ENCODE data around the gene GALNS.
"Not testable (repeated sequence)": the region's sequence is repeated elsewhere in the genome, so short reads cannot be mapped to it uniquely, and the experiment has no call there.

Gene GALNS

GRCh38 chr16:88790312-88791211 is 66.2 kb downstream of the GALNS start (continued):
- no peak for TF ChIP-seq POU6F1 (CRISPR knock-in tag; IDR thresholded peaks at IDR 0.05; ENCODE audit: borderline replicate concordance, low read depth)

GRCh38 chr16:88789594-88789993 is 67.2 kb downstream of the GALNS start:
- TF ChIP-seq ARNTL (CRISPR knock-in tag; IDR thresholded peaks at IDR 0.05; ENCODE audit: borderline replicate concordance, low read depth), result no peak
- TF ChIP-seq ZFP30 (CRISPR knock-in tag; IDR thresholded peaks at IDR 0.05), result no peak
- TF ChIP-seq TOX (CRISPR knock-in tag; IDR thresholded peaks at IDR 0.05; ENCODE audit: borderline replicate concordance), result no peak
- ATAC-seq, result no peak

- ATAC-seq, result not testable (repeated sequence)
Observed at GRCh38 chr16:88788749-88789148, 68.0 kb downstream of the GALNS start.

- TF ChIP-seq TCF4 (CRISPR knock-in tag; IDR thresholded peaks at IDR 0.05; ENCODE audit: borderline replicate concordance), result no peak
- TF ChIP-seq CREB5 (CRISPR knock-in tag; IDR thresholded peaks at IDR 0.05; ENCODE audit: low read depth), result no peak
- no peak for TF ChIP-seq PATZ1 (CRISPR knock-in tag; IDR thresholded peaks at IDR 0.05; ENCODE audit: borderline replicate concordance)
- no peak for TF ChIP-seq GLIS3 (CRISPR knock-in tag; IDR thresholded peaks at IDR 0.05)
- no peak for TF ChIP-seq ISL1 (CRISPR knock-in tag; IDR thresholded peaks at IDR 0.05)
- no peak for TF ChIP-seq ZFP30 (CRISPR knock-in tag; IDR thresholded peaks at IDR 0.05)
- no peak for TF ChIP-seq ZFP3 (CRISPR knock-in tag; IDR thresholded peaks at IDR 0.05)
- TF ChIP-seq RARB (CRISPR knock-in tag; IDR thresholded peaks at IDR 0.05), result no peak
- no peak for TF ChIP-seq CSDC2 (CRISPR knock-in tag; IDR thresholded peaks at IDR 0.05)
- no peak for TF ChIP-seq ARNTL (CRISPR knock-in tag; IDR thresholded peaks at IDR 0.05; ENCODE audit: borderline replicate concordance, low read depth)
- TF ChIP-seq SNAI2 (CRISPR knock-in tag; IDR thresholded peaks at IDR 0.05), result no peak
- TF ChIP-seq PPARA (CRISPR knock-in tag; IDR thresholded peaks at IDR 0.05; ENCODE audit: borderline replicate concordance), result no peak
- no peak for TF ChIP-seq ZNF70 (CRISPR knock-in tag; IDR thresholded peaks at IDR 0.05)
- TF ChIP-seq OSR1 (CRISPR knock-in tag; IDR thresholded peaks at IDR 0.05), result no peak
- ATAC-seq, result no peak
Observed at GRCh38 chr16:88787579-88788314, 69.0 kb downstream of the GALNS start.

GRCh38 chr16:88785106-88785924 is 71.4 kb downstream of the GALNS start, which contains the start of gene PIEZO1:
PIEZO1 (minus strand) TSS chr16:88785220; CDS start chr16:88784964, 256 bp downstream.
- TF ChIP-seq ARNTL (CRISPR knock-in tag; IDR thresholded peaks at IDR 0.05; ENCODE audit: borderline replicate concordance, low read depth), result no peak
- TF ChIP-seq ZNF70 (CRISPR knock-in tag; IDR thresholded peaks at IDR 0.05), result no peak
- TF ChIP-seq TSHZ2 (CRISPR knock-in tag; IDR thresholded peaks at IDR 0.05), result no peak
- TF ChIP-seq BACH2 (CRISPR knock-in tag; IDR thresholded peaks at IDR 0.05; ENCODE audit: borderline replicate concordance), result no peak
- ATAC-seq, result peak; percentile 31

All from SK-N-SH treated with all-trans-retinoic acid at 6 μM for 48 hours (cell line).